Endothelial cell of umbilical vein (primary cell): Measurements from ENCODE around the gene TREX2. TPM values are rescaled to one million over a fixed set of nuclear protein-coding genes. Genes with fewer than 3 reads are reported as not detected.
A peak's percentile ranks its signal among the peaks of the same experiment; 100 is the strongest.

Experiments
- BruUV-seq: library from RNA; stranded (reverse); fragments of 400-500 nt; replicated peaks from 2 replicates; lab custom pipeline; 2021; lab: Mats Ljungman, UMichigan
- CTCF ChIA-PET: fragments of 300-600, 350-600 bp; sonication (Branson Sonifier 250); formaldehyde crosslinking; loops from one replicate; lab custom pipeline; 2021; ENCODE audit warnings: antibody characterized with exemption, inconsistent platforms; lab: Charles Lee
- POLR2A ChIA-PET: fragments of 300-600, 350-600 bp; sonication (Branson Sonifier 250); formaldehyde crosslinking; loops from one replicate; lab custom pipeline; 2021; ENCODE audit warnings: antibody characterized with exemption, inconsistent platforms; lab: Charles Lee
- DNase-seq: peaks from one replicate; pipeline ENCODE4 v3.0.0-alpha.2; 2011; ENCODE audit warnings: low read depth, low spot score
- FAIRE-seq: peaks from 2 replicates; lab custom pipeline; 2011; peaks lifted over from hg19 to GRCh38; lab: Jason Lieb, UNC
- H2AFZ ChIP-seq: 2 replicates; pipeline ENCODE4 v1.6.0; 2012; ENCODE audit warnings: low read depth, low read length, control low read depth, inconsistent platforms
- H3K27ac ChIP-seq: 2 replicates; pipeline ENCODE4 v1.5.1; 2011; ENCODE audit warnings: low read depth, mild to moderate bottlenecking, control low read depth, low read length, moderate library complexity; ENCODE audit not compliant: insufficient read depth
- H3K27me3 ChIP-seq, 2 experiments: 2 replicates each; pipeline versions ENCODE4 v1.6.0 to v1.6.1; 2011; ENCODE audit warnings: low read length in 2 of 2, mixed read lengths in 1 of 2; ENCODE audit not compliant: control insufficient read depth in 2 of 2, insufficient read depth in 2 of 2
- H3K36me3 ChIP-seq, 2 experiments: 2 replicates in 1 of 2; 3 replicates in 1 of 2; pipeline ENCODE4 v1.5.1; 2011; ENCODE audit warnings: low read length in 2 of 2, mild to moderate bottlenecking in 1 of 2, moderate library complexity in 1 of 2; ENCODE audit not compliant: control insufficient read depth in 2 of 2, insufficient read depth in 2 of 2; ENCODE audit errors: extremely low read depth in 1 of 2
- H3K4me1 ChIP-seq: 3 replicates; pipeline ENCODE4 v1.5.1; 2011; ENCODE audit warnings: mild to moderate bottlenecking, low read length; ENCODE audit not compliant: control insufficient read depth, insufficient read depth; ENCODE audit errors: extremely low read depth
- H3K4me2 ChIP-seq: 2 replicates; pipeline ENCODE4 v1.6.1; 2011; ENCODE audit warnings: low read length, control low read depth, mixed read lengths; ENCODE audit not compliant: insufficient read depth
- H3K4me3 ChIP-seq, 3 experiments: fragments of 200-600 bp in 1 of 3; sonication (generic), shearing (Covaris generic) in 1 of 3; replicated peaks in 1 of 3; 2 replicates each; pipeline ENCODE4 v1.5.1; 2011 to 2016; ENCODE audit warnings: control low read depth in 3 of 3, low read length in 3 of 3, mild to moderate bottlenecking in 2 of 3, inconsistent platforms in 1 of 3, low read depth in 1 of 3, moderate library complexity in 1 of 3; ENCODE audit not compliant: insufficient read depth in 1 of 3
- H3K79me2 ChIP-seq: 2 replicates; pipeline ENCODE4 v1.6.0; 2012; ENCODE audit warnings: low read length, inconsistent platforms; ENCODE audit not compliant: control insufficient read depth, insufficient read depth
- H3K9ac ChIP-seq: replicated peaks from 2 replicates; pipeline ENCODE3; 2011; ENCODE audit warnings: low read length, control low read depth; ENCODE audit not compliant: insufficient read depth; ENCODE audit errors: extremely low read depth
- H3K9me1 ChIP-seq: replicated peaks from 3 replicates; pipeline ENCODE4 v1.6.0; 2011; ENCODE audit warnings: mild to moderate bottlenecking, low read length; ENCODE audit not compliant: control insufficient read depth, insufficient read depth; ENCODE audit errors: extremely low read depth
- H3K9me3 ChIP-seq: replicated peaks from 2 replicates; pipeline ENCODE4 v1.5.1; 2012; ENCODE audit warnings: low read length, inconsistent platforms; ENCODE audit not compliant: control insufficient read depth, insufficient read depth
- H4K20me1 ChIP-seq: replicated peaks from 2 replicates; pipeline ENCODE3; 2011; ENCODE audit warnings: mild to moderate bottlenecking, low read length; ENCODE audit not compliant: control insufficient read depth, insufficient read depth; ENCODE audit errors: extremely low read depth
- GATA2 ChIP-seq: IDR thresholded peaks from 2 replicates; pipeline ENCODE4 v1.7.0; 2011; ENCODE audit warnings: low read depth, mild to moderate bottlenecking, moderate library complexity, mixed read lengths, low read length; ENCODE audit not compliant: insufficient read length, insufficient read depth
- JUN ChIP-seq: IDR thresholded peaks from 2 replicates; pipeline ENCODE4 v1.6.1; 2011; ENCODE audit warnings: borderline replicate concordance, low read depth; ENCODE audit not compliant: insufficient read length, insufficient read depth
- POLR2A ChIP-seq: IDR thresholded peaks from 2 replicates; pipeline ENCODE4 v1.6.1; 2012; ENCODE audit warnings: low read depth, mild to moderate bottlenecking, control low read depth, low read length
- dilution Hi-C: fragments of 300-500 bp; cut with MboI; formaldehyde crosslinking; loops from one replicate; pipeline ENCODE4 v1.15.0; 2019; ENCODE audit warnings: low sequenced_read_pairs; ENCODE audit not compliant: extremely low pct_ligation_motif_present
- intact Hi-C: fragments of 100-400 bp; cut with micrococcal nuclease; formaldehyde crosslinking; loops from one replicate; pipeline ENCODE4 v1.10.0; 2022
- polyA plus RNA-seq, 4 experiments: library from polyadenylated mRNA; depleted of rRNA in 3 of 4; stranded (reverse) in 3 of 4; unstranded in 1 of 4; fragments of >200 nt; gene quantifications; 2 replicates each; pipeline versions ENCODE4 v1.2.1 to v1.2.3, GENCODE V29; 2011 to 2012; ENCODE audit warnings: missing spikeins in 1 of 4
- total RNA-seq: library from RNA; stranded (reverse); gene quantifications from 2 replicates; pipeline ENCODE4 v1.2.3, GENCODE V29; 2021
- TF ChIP-seq, protein P1 (sequence below), 2 donors: IDR thresholded peaks; 1 replicate in 1 of 2; 2 replicates in 1 of 2; pipeline ENCODE4 v1.5.1; 2011; ENCODE audit warnings: low read length in 2 of 2, mild to moderate bottlenecking in 2 of 2, moderate library complexity in 2 of 2, control low read depth in 1 of 2, inconsistent platforms in 1 of 2, low read depth in 1 of 2; ENCODE audit not compliant: insufficient read depth in 1 of 2; ENCODE audit errors: extremely low read depth in 1 of 2
- TF ChIP-seq, protein P2 (sequence below): IDR thresholded peaks from 2 replicates; pipeline ENCODE4 v1.6.1; 2011; ENCODE audit not compliant: insufficient read depth, insufficient read length

Gene TREX2
- total and polyA plus RNA-seq, 2 donors (not counting 3 experiments of a cell fraction or from before 2014, with no cell fraction given) = 0.82 to 0.99 TPM

DNA sequence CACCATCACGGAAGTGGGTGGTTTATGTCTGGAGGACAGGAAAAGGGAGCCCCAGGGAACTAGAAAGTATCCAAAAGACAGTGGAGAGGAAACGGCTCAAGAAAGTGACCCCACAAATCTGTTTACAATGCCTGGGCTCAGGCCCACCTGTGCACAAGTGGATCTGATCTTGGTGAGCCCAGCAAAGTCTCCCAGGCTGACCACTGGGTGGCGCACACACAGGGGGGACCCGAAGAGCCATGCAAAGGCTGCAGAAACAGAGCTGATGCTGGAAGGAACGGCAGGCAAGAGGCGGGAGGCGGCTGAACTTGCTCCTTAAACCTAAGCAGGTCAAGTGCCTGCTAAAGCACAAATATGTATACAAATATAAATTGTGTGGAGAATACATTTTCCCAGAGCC lies 15.0 kb upstream of the TREX2 start:
- no peak for TF ChIP-seq POLR2A
- TF ChIP-seq, protein P1, sequence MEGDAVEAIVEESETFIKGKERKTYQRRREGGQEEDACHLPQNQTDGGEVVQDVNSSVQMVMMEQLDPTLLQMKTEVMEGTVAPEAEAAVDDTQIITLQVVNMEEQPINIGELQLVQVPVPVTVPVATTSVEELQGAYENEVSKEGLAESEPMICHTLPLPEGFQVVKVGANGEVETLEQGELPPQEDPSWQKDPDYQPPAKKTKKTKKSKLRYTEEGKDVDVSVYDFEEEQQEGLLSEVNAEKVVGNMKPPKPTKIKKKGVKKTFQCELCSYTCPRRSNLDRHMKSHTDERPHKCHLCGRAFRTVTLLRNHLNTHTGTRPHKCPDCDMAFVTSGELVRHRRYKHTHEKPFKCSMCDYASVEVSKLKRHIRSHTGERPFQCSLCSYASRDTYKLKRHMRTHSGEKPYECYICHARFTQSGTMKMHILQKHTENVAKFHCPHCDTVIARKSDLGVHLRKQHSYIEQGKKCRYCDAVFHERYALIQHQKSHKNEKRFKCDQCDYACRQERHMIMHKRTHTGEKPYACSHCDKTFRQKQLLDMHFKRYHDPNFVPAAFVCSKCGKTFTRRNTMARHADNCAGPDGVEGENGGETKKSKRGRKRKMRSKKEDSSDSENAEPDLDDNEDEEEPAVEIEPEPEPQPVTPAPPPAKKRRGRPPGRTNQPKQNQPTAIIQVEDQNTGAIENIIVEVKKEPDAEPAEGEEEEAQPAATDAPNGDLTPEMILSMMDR (IDR thresholded peaks at IDR 0.05; ENCODE audit: extremely low read depth in 1 of 2, insufficient read depth in 1 of 2, low read depth in 1 of 2, low read length in 2 of 2) = peak; percentile 60 to 65
- intact Hi-C loops (loop anchor here (1.0 kb wide), 2 partner anchors 46 to 429 kb away; no protein-coding TSS in a partner anchor), dilution Hi-C loops (no loop called here)
- Histone ChIP-seq H3K9me1 (no peaks in the 10 kb centered on the region), H3K27me3 (no peaks in the 10 kb centered on the region), H3K79me2 (no peaks in the 10 kb centered on the region), H3K27ac (peak overlapping the region; percentile 58), H3K4me1 (peaks cover 5% of the 10 kb centered on the region), H2AFZ (no peak overlapping the region), H3K9me3 (no peaks in the 10 kb centered on the region), H3K36me3 (peaks cover 0 to 3% of the 10 kb centered on the region in 2 experiments), H3K4me2 (no peak overlapping the region), H3K4me3 (no peak overlapping the region), H4K20me1 (no peaks in the 10 kb centered on the region), H3K9ac (no peak overlapping the region)
- DNase-seq = peak; percentile 47
- peak; percentile 93 for FAIRE-seq
- CTCF ChIA-PET = interaction anchor here (0.5 to 2.9 kb wide), 31 partner anchors 9 to 519 kb away, joined by 3 to 55 read pairs (median 5); partner anchors contain the start of genes BGN, CCNQ, HAUS7 and TREX2
- no TSS peak for BruUV-seq
- POLR2A ChIA-PET = interaction anchor here (1.0 kb wide), 1 partner anchor 50 kb away, joined by 3 read pairs; no protein-coding TSS in a partner anchor

DNA sequence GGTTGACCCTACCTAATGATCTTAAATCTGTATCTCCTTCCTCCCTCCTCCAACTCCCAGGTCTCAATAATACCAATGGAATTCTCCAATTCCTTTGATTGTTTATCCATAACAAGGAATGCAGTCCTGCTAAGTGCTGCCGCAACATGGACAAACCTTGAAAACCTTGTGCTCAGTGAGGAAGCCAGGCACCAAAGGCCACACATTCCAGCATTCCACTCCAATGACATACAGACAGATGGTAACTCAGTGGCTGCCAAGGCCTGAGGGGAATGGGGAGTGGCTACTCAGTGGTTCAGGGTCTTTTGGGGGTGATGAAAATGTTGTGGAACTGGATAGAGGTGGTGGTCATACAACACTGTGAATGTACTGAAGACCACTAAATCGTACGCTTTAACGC lies 14.1 kb upstream of the TREX2 start:
- BruUV-seq = no TSS peak
- peak overlapping the region; percentile 58 for H3K27ac ChIP-seq
- DNase-seq (peak; percentile 71), FAIRE-seq (no peak)
- H3K36me3 ChIP-seq = peaks cover 0 to 3% of the 10 kb centered on the region in 2 experiments
- ChIA-PET CTCF (interaction anchor here (1.4 to 2.9 kb wide), 11 partner anchors 12 to 427 kb away, joined by 3 to 55 read pairs (median 15); partner anchors contain the start of genes BGN and HAUS7), POLR2A (no interaction called here)
- no peaks in the 10 kb centered on the region for H3K9me3 ChIP-seq
- dilution Hi-C loops (no loop called here), intact Hi-C loops (loop anchor here (1.0 kb wide), 1 partner anchor 47 kb away; no protein-coding TSS in a partner anchor)
- H3K9me1 ChIP-seq = no peaks in the 10 kb centered on the region
- TF ChIP-seq JUN = peak; percentile 44
- no peak for TF ChIP-seq GATA2
- TF ChIP-seq, protein P2, sequence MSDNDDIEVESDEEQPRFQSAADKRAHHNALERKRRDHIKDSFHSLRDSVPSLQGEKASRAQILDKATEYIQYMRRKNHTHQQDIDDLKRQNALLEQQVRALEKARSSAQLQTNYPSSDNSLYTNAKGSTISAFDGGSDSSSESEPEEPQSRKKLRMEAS = no peak
- peaks cover 5% of the 10 kb centered on the region for H3K4me1 ChIP-seq
- H3K4me2 ChIP-seq = no peak overlapping the region
- no peaks in the 10 kb centered on the region for H3K79me2 ChIP-seq
- H2AFZ ChIP-seq = no peak overlapping the region
- H4K20me1 ChIP-seq = no peaks in the 10 kb centered on the region
- no peak overlapping the region for H3K4me3 ChIP-seq
- no peak overlapping the region for H3K9ac ChIP-seq
- no peaks in the 10 kb centered on the region for H3K27me3 ChIP-seq
